ENCODE measurements around the gene MEIS2. TPM values are rescaled to one million over a fixed set of nuclear protein-coding genes. Genes with fewer than 3 reads are reported as not detected.

MEIS2 gene
- total RNA-seq, 1 donor, result 17.7 TPM

- no peak for DNase-seq (ENCODE audit: insufficient read length, low spot score, missing footprints)
- H3K4me3 ChIP-seq (ENCODE audit: insufficient read depth, low read length), result no peak overlapping the region
- H3K36me3 ChIP-seq (ENCODE audit: insufficient read depth, low read length), result no peaks in the 10 kb centered on the region
- no peak overlapping the region for H3K27ac ChIP-seq (ENCODE audit: low read depth, low read length)
- H3K27me3 ChIP-seq (ENCODE audit: insufficient read depth, low read length), result peaks cover 26% of the 10 kb centered on the region
- H3K79me2 ChIP-seq (ENCODE audit: insufficient read depth, low read length), result no peaks in the 10 kb centered on the region
- no peak for TF ChIP-seq CTCF (IDR thresholded peaks at IDR 0.05; ENCODE audit: extremely low read depth, low read depth, low read length)
- H3K9me3 ChIP-seq (ENCODE audit: low read depth, low read length), result no peaks in the 10 kb centered on the region
- no peaks in the 10 kb centered on the region for H4K20me1 ChIP-seq (ENCODE audit: insufficient read depth, low read length)
- peak overlapping the region; percentile 24 for H3K4me2 ChIP-seq (ENCODE audit: insufficient read depth, low read length)
- no peaks in the 10 kb centered on the region for H3K4me1 ChIP-seq (ENCODE audit: insufficient read depth, low read length)
- H2AFZ ChIP-seq (ENCODE audit: low read length), result no peak overlapping the region
Measured at GRCh38 chr15:37134244-37134643, 33.9 kb upstream of the MEIS2 start.

DNA sequence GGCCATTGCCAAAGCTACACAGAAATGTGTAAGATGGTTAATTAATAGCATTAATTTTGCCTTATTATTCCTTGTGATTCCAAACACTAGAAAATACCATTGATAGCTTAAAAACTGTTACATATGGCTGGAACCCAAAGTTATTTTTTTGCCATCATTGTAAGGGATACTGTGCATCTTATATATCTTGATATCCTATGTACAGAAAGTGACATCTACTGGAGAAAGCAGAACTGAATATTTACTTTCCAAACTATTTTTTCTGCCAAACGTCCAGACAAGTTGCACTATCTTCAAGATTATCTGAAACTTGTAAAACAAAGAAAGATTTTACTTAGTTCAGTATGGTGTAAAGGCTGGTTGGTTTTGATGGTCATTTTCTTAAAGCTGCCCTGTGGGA, 33.3 kb upstream of the MEIS2 start:
- Histone ChIP-seq H3K4me2 (ENCODE audit: insufficient read depth, low read length) (peak overlapping the region; percentile 24), H3K27me3 (ENCODE audit: insufficient read depth, low read length) (peaks cover 26% of the 10 kb centered on the region), H3K27ac (ENCODE audit: low read depth, low read length) (no peak overlapping the region), H4K20me1 (ENCODE audit: insufficient read depth, low read length) (no peaks in the 10 kb centered on the region), H3K4me3 (ENCODE audit: insufficient read depth, low read length) (no peak overlapping the region), H3K9me3 (ENCODE audit: low read depth, low read length) (no peaks in the 10 kb centered on the region), H2AFZ (ENCODE audit: low read length) (no peak overlapping the region), H3K4me1 (ENCODE audit: insufficient read depth, low read length) (no peaks in the 10 kb centered on the region), H3K79me2 (ENCODE audit: insufficient read depth, low read length) (no peaks in the 10 kb centered on the region), H3K36me3 (ENCODE audit: insufficient read depth, low read length) (no peaks in the 10 kb centered on the region)
- TF ChIP-seq CTCF (IDR thresholded peaks at IDR 0.05; ENCODE audit: extremely low read depth, low read depth, low read length), result peak; percentile 51
- DNase-seq (ENCODE audit: insufficient read length, low spot score, missing footprints), result no peak

DNA sequence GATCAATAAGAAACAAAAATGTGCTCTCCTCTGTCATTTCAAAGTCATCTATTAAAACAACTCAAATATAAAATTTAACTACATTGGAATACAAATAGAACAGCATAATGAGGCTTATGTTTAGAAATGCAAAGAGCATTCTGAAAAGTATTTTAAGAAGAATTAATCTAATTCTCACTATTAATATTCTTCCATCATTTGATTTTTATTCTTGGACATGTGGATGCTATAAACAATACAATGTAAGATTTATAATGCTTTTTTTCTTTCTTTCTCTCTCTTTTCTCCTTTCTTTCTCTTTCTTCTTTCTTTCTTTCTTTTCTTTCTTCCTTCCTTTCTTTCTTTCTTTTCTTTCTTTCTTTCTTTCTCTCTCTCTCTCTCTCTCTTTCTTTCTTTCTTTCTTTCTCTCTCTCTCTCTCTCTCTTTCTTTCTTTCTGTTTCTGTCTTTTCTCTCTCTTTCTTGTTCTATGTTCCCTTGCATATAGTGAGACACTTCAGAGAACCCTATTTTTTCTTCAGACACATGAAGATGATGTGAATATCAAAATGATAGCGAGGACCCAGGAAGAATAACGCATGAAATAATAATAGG, 32.6 kb upstream of the MEIS2 start:
- Histone ChIP-seq H2AFZ (ENCODE audit: low read length) (no peak overlapping the region), H3K9me3 (ENCODE audit: low read depth, low read length) (no peaks in the 10 kb centered on the region), H3K36me3 (ENCODE audit: insufficient read depth, low read length) (no peaks in the 10 kb centered on the region), H3K4me3 (ENCODE audit: insufficient read depth, low read length) (no peak overlapping the region), H3K27me3 (ENCODE audit: insufficient read depth, low read length) (peaks cover 30% of the 10 kb centered on the region), H3K4me2 (ENCODE audit: insufficient read depth, low read length) (no peak overlapping the region), H3K4me1 (ENCODE audit: insufficient read depth, low read length) (no peaks in the 10 kb centered on the region), H3K27ac (ENCODE audit: low read depth, low read length) (no peak overlapping the region), H3K79me2 (ENCODE audit: insufficient read depth, low read length) (no peaks in the 10 kb centered on the region), H4K20me1 (ENCODE audit: insufficient read depth, low read length) (no peaks in the 10 kb centered on the region)
- TF ChIP-seq CTCF (IDR thresholded peaks at IDR 0.05; ENCODE audit: extremely low read depth, low read depth, low read length), result no peak
- DNase-seq (ENCODE audit: insufficient read length, low spot score, missing footprints), result no peak

- H3K4me1 ChIP-seq (ENCODE audit: insufficient read depth, low read length), result no peaks in the 10 kb centered on the region
- H3K4me3 ChIP-seq (ENCODE audit: insufficient read depth, low read length), result no peak overlapping the region
- no peaks in the 10 kb centered on the region for H3K36me3 ChIP-seq (ENCODE audit: insufficient read depth, low read length)
- H3K27ac ChIP-seq (ENCODE audit: low read depth, low read length), result no peak overlapping the region
- no peak for DNase-seq (ENCODE audit: insufficient read length, low spot score, missing footprints)
- H3K79me2 ChIP-seq (ENCODE audit: insufficient read depth, low read length), result no peaks in the 10 kb centered on the region
- peaks cover 30% of the 10 kb centered on the region for H3K27me3 ChIP-seq (ENCODE audit: insufficient read depth, low read length)
- TF ChIP-seq CTCF (IDR thresholded peaks at IDR 0.05; ENCODE audit: extremely low read depth, low read depth, low read length), result no peak
- H3K4me2 ChIP-seq (ENCODE audit: insufficient read depth, low read length), result no peak overlapping the region
- H2AFZ ChIP-seq (ENCODE audit: low read length), result no peak overlapping the region
- H3K9me3 ChIP-seq (ENCODE audit: low read depth, low read length), result no peaks in the 10 kb centered on the region
- H4K20me1 ChIP-seq (ENCODE audit: insufficient read depth, low read length), result no peaks in the 10 kb centered on the region
Measured at GRCh38 chr15:37131621-37132020, 31.3 kb upstream of the MEIS2 start.
